Left cardiac atrium (tissue), 4 donors: ENCODE results near the gene RTN4IP1. TPM values are rescaled to one million over a fixed set of nuclear protein-coding genes. Genes with fewer than 3 reads are reported as not detected.
A peak's percentile ranks its signal among the peaks of the same experiment; 100 is the strongest.

Source experiments
- ATAC-seq, 2 donors: fragments of 200-7000 bp; cut with Tn5 transposase; one replicate each; pipeline ENCODE4 v1.9.1; 2020; ENCODE audit warnings: mild to moderate bottlenecking in 2 of 2, moderate library complexity in 2 of 2
- DNase-seq: peaks from one replicate; pipeline ENCODE4 v3.0.0-alpha.2; 2020
- intact Hi-C, 2 donors: fragments of 100-400 bp; cut with DNase I; formaldehyde crosslinking; loops; one replicate each; pipeline versions ENCODE4 v1.14.1 to v1.15.1; 2022 to 2023
- total RNA-seq, 2 donors: library from RNA; stranded (reverse); fragmentation: NEBNext Ultra II Directional; extraction: Animal tissue kit (Norgen Biotek cat#: 25700); gene quantifications; one replicate each; pipeline ENCODE4 v1.2.1, GENCODE V29; 2021
- donor health status: DM: no; HTN: yes; CAD: no.
- donor health status: DM: no; HTN: yes; CAD: no; lungs with severe emphysema.
- donor health status: DM: yes; HTN: yes; CAD: no.
- donor health status: Dilated cardiomyopathy.

Gene RTN4IP1
- total RNA-seq, 2 donors from 2014 or later = 10.4 to 12.9 TPM

DNA sequence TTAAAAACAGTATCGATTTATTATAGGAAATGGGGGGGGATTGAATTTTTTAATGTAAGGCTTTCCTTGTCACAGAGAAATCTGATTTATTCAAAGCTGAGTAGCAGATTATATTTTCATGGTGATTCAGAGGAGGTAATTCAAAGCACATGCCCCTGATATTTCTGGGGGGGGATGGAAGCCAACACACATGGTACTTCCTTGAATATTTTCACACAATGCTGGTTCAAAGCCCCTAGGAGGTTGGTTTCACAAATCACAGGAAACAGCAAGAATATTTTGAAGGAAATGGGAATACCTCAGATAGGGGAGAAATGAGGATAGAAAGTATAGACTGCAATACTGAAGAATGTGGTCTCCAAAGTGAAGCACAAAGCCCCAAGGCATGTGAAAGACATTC lies 98.8 kb downstream of the RTN4IP1 start:
- intact Hi-C loops = no loop called here
- DNase-seq (no peak), ATAC-seq (no peak)

DNA sequence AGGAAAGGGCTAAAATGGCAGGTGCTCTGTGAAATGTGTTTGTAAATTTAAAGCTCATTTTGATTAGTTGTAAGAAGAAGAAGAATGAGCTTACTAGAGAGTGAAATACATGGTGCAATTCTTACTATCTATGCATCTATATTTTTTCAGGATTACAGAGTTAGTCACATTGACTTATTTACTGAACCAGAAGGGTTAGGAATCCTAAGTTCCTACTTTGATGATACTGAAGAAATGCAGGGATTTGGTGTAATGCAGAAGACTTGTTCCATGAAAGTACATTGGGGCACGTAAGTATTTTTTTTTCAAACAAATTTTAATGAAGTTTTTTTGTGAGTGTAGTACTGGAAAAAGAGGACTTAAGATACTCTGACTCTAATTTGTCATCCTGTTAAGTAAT lies 99.3 kb downstream of the RTN4IP1 start:
- no peak for ATAC-seq
- intact Hi-C loops = no loop called here
- DNase-seq = no peak

DNA sequence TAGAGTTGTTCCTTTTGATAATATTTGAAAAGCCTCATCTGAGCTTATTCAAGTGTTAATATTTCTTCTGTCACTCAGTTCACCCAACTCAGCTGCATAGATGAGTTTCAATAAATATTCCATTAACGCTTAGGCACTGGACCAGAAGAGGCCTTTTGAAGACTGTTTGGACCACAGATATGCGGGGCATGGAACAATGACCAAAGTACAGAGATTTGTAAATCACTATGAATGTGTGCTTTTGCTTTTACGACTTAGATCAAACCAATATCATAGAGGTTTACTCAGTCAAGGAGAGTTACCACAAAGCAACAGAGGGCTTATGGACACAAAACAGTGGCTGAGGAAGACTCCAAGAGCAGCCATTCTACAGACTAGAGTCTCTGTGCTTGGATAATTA lies 99.9 kb downstream of the RTN4IP1 start:
- DNase-seq (no peak), ATAC-seq (no peak)
- intact Hi-C loops = no loop called here

DNA sequence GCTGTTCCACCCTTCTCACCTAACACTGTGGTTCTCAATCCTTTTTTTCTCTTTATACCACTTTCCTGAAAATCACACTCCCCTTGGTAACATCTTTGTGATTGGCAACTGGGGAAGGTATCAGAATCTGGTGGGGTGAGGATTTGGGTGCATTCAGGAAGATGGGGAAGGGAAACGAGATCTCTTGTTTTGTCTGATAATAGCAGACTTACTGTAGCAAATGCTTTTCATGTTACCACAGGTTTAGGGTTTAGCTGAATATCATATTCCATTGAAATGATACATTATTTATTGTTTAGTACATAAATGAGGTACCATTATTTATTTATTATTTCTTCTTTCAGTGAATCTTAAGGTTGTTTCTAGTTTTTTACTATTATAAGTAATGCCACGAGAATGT lies 100.8 kb downstream of the RTN4IP1 start:
- intact Hi-C loops = no loop called here
- DNase-seq (no peak), ATAC-seq (no peak)

DNA sequence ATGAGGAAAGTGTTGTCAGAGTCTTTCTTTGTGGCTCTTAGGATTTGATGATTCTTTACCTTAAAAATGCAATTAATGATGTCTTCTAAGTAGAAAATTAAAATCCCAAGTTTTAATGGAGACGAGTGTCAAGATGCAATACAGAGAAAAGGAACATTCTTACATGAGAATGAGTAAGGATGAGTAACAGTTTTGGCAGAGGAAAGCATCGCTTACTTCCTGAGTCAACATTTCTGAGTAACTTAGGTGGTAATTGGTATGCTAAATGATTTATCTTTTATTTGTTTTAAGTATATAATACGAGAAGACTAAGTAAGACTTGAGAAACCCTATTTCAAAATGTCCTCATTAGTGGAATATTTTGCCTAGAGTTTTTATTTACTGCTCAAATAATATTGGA lies 101.3 kb downstream of the RTN4IP1 start:
- ATAC-seq (peak; percentile 27 to 85), DNase-seq (no peak)
- intact Hi-C loops = no loop called here

DNA sequence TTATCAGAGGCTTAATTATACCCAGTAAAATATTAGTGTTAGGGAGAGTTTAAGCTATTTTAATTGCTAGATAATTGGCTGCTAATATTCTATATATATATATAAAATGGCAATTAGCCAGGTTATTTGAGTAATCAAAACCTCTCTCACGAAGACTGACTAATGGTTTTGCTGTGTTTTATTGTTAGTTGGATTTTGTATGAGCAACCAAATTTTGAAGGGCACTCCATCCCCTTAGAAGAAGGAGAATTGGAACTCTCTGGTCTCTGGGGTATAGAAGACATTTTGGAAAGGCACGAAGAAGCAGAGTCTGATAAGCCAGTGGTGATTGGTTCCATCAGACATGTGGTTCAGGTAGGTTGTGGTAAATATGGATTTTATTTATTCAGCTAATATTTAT lies 102.2 kb downstream of the RTN4IP1 start:
- no peak for DNase-seq
- no peak for ATAC-seq
- intact Hi-C loops = no loop called here

DNA sequence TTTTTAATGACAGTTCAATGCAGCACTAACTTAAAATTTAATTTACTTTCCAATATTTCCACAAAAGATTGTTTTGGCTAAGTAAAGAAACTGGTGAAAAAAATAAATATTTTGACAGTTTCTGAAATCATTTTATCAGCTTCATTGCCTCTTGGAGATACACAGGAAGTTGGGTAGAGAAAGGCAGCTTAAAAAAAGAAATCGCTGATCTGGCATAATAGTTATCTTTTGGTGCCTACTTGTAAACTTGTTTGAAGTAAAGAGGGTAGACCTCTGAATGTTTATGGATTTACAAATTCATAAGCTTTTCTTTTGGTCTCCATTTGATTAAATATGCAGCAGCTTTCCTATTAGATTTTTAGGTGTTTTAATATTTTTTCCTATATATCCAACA lies 103.4 kb downstream of the RTN4IP1 start:
- intact Hi-C loops = no loop called here
- ATAC-seq (no peak), DNase-seq (no peak)

DNA sequence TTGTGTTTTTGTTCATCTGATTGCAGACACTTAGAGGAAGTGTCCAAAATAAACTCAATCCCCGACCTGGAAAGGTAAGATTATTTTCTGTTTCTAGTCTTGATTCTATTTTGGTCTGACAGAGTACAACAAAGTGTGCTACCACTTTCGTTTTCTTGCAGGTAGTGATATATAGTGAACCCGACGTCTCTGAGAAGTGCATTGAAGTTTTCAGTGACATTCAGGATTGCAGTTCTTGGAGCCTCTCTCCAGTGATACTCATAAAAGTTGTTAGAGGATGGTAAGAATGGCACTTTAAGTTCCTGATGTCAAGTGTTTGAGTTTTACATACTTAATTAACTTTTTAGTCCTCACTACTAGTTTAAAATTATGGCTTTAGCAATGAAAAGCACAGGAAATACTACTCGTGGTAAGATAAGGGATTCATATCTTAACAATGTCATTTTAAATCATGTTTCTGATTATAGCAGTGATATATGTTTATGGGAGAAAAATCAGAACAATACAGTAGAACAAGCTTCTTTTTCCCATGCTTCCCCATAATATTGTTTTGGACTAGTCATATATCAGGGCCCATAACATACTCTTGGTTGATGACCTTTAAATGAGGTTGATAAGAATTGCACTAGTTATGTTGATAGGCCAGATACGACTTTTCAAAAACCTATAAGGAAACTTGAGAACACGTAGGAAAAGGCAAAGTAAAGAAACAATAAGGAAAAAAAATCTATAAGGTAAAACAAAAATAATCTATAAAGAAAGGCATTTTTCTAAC lies 104.0 kb downstream of the RTN4IP1 start:
- intact Hi-C loops = no loop called here
- no peak for DNase-seq
- no peak for ATAC-seq

DNA sequence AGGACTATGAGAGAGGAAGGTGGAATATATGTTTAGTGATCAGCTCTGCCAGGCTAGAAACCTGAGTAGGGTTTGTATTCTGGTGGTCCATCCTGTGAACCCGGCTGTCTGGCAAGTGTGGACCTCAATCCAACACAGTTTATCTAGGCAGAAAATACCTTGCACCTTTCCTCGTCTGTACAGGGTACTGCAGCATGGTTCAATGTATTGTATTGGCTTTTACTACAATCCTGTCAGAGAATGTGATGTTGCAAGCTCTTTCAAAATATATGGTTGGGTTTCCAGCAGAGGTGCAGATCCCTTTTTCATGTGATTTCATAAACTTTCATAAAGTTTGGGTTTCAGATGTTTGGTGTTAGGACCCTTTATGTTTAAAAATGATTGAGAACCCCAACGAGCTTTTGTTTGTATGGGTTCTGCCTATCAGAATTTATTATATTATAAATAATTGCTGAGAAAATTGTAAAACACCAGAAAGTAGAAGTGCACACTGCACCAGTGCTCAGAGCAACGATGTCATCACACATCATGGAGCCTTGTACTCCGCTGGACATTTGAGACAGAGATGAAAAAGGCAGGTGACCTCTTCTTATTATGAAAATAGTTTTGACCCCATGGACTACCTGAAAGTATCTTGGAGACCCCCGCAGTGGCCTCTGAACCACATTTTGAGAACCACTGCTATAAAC lies 106.6 kb downstream of the RTN4IP1 start:
- intact Hi-C loops = no loop called here
- DNase-seq (no peak), ATAC-seq (no peak)

Other genes starting within 250 kb of the RTN4IP1 start
- 10 to 100 TPM; 12.1 to 15.6 TPM for gene QRSL1, start 80 bp upstream of the RTN4IP1 start, total RNA-seq